PFSK-1 (cell line): ENCODE measurements around the gene FGFBP1.

ENCODE experiments used
- FOXP2 ChIP-seq: optimal IDR thresholded peaks from 2 replicates; pipeline ENCODE3; 2011; ENCODE audit warnings: borderline replicate concordance, control low read depth, inconsistent platforms; ENCODE audit not compliant: insufficient read depth; ENCODE audit errors: extremely low read length, extremely low read depth
- POLR2AphosphoS5 ChIP-seq: IDR thresholded peaks from 2 replicates; pipeline ENCODE4 v1.6.1; 2012; ENCODE audit warnings: low read depth, mild to moderate bottlenecking, control low read depth, low read length, moderate library complexity
- REST ChIP-seq, 2 experiments: IDR thresholded peaks; 2 replicates each; pipeline versions ENCODE4 v1.6.1 to v1.8.0; 2011 to 2012; ENCODE audit warnings: low read depth in 2 of 2, low read length in 2 of 2, control low read depth in 1 of 2, inconsistent platforms in 1 of 2, mild to moderate bottlenecking in 1 of 2, moderate library complexity in 1 of 2; ENCODE audit not compliant: insufficient read depth in 1 of 2
- SIN3A ChIP-seq: IDR thresholded peaks from 2 replicates; pipeline ENCODE4 v1.6.1; 2012; ENCODE audit warnings: mild to moderate bottlenecking, low read length, moderate library complexity, borderline replicate concordance; ENCODE audit not compliant: insufficient read depth
- TAF1 ChIP-seq: IDR thresholded peaks from 2 replicates; pipeline ENCODE4 v1.6.1; 2012; ENCODE audit warnings: low read length, control low read depth, borderline replicate concordance; ENCODE audit not compliant: insufficient read depth

The FGFBP1 gene

GRCh38 chr4:15921592-15921932 is 17.0 kb downstream of the FGFBP1 start:
- TF ChIP-seq REST (IDR thresholded peaks at IDR 0.05; ENCODE audit: insufficient read depth in 1 of 2, low read depth in 2 of 2, low read length in 2 of 2): no peak
- TF ChIP-seq SIN3A: no peak
- TF ChIP-seq TAF1: no peak
- no peak for TF ChIP-seq FOXP2
- no peak for TF ChIP-seq POLR2AphosphoS5

GRCh38 chr4:15920723-15921591 is 17.6 kb downstream of the FGFBP1 start:
- TF ChIP-seq POLR2AphosphoS5 (peak; percentile 46; the same call in 1 of the 2 replicates), REST (IDR thresholded peaks at IDR 0.05; ENCODE audit: insufficient read depth in 1 of 2, low read depth in 2 of 2, low read length in 2 of 2) (no peak), SIN3A (peak; percentile 16; the same call in 1 of the 2 replicates), TAF1 (no peak), FOXP2 (no peak)

- TF ChIP-seq POLR2AphosphoS5: no peak
- no peak for TF ChIP-seq SIN3A
- no peak for TF ChIP-seq FOXP2
- no peak for TF ChIP-seq REST (IDR thresholded peaks at IDR 0.05; ENCODE audit: insufficient read depth in 1 of 2, low read depth in 2 of 2, low read length in 2 of 2)
- TF ChIP-seq TAF1: no peak
Measured at GRCh38 chr4:15918484-15919129, 19.9 kb downstream of the FGFBP1 start.

- TF ChIP-seq POLR2AphosphoS5: no peak
- TF ChIP-seq TAF1: no peak
- no peak for TF ChIP-seq SIN3A
- no peak for TF ChIP-seq FOXP2
- TF ChIP-seq REST (IDR thresholded peaks at IDR 0.05; ENCODE audit: insufficient read depth in 1 of 2, low read depth in 2 of 2, low read length in 2 of 2): no peak
Measured at GRCh38 chr4:15917297-15917696, 21.2 kb downstream of the FGFBP1 start.
